ENCODE measurements around the gene GALNT18.

GALNT18 gene

GRCh38 chr11:11329062-11329806, 292.6 kb downstream of the GALNT18 start:
- no peak for DNase-seq

DNA sequence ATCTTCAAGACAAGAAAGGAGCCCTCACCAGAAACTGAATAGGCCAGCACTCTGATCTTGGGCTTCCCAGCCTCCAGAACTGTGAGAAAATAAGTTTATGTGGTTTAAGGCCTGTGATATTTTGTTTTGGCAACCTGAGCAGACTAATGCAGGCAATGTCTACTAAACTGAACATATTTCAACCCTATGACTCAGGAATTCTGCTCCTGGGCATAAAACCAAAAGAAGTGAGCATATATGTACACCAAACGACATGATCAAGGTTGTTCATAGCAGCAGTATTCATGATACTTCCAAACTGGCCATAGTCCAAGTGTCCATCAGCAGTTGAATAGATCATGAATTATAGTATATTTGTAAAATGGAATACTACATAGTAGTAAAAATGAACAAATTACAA, 297.7 kb downstream of the GALNT18 start:
- DNase-seq = no peak

- no peak for DNase-seq
Observed at GRCh38 chr11:11322101-11322500, 299.7 kb downstream of the GALNT18 start.

GRCh38 chr11:11320825-11321224, 301.0 kb downstream of the GALNT18 start:
- DNase-seq = no peak

- no peak for DNase-seq
Observed at GRCh38 chr11:11318961-11319360, 302.8 kb downstream of the GALNT18 start.

DNA sequence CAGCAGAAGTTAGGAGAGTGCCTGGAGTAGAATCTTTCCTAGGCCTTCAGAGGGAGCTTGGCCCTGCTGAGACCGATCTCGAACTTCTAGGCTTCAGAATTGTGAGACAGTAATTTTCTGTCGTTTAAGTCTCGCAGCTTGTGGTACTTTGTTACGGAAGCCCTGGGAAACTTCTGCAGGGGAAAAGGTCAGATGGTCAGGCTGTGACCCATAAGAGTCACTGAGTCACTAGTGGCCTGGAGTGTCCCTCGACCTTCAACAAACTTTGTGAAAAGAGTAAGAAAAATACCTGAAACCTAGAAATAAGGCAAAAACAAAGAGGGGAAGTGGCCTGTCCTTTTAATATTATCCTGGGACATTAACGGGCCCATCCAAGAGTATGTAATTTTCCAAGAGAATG, 303.3 kb downstream of the GALNT18 start:
- DNase-seq = no peak

GRCh38 chr11:11316651-11317230, 305.1 kb downstream of the GALNT18 start:
- DNase-seq = no peak

DNA sequence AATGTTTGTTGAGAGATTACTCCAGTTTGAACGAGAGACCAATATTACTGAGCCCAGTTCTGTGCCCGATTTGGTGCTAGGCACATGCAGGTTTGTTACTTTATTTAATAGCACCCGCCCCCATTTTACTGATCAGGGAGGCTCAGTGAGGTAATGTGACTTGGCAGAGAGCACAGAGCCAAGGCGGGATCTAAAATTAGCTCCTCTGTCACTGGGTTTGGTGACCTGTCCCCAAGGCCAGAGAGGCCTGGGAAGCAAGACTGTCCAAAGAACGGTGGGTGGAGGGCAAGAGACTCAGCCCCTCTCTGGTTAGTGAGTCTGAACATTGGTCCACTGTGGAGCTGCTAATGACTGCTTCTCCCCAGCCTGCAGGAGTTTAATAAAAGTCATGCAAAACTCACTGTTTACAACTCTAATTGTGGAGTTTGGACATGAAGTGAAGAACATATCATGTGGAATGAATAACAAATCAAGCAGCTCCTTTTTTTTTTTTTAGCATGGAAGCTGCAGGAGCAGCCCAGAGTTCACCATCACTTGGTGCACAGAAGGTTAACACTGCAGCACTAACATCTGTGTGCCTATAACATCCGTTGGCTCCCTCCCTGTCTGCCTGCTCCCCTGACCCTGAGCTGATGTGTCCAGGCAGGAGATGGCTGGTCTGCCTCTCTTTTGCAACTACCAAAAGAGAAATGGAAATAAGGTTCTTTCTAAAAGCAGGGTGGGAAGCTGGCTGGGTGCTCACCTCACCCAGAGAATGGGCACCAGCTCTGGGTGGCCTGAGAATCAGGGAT, 307.7 kb downstream of the GALNT18 start:
- no peak for DNase-seq

DNA sequence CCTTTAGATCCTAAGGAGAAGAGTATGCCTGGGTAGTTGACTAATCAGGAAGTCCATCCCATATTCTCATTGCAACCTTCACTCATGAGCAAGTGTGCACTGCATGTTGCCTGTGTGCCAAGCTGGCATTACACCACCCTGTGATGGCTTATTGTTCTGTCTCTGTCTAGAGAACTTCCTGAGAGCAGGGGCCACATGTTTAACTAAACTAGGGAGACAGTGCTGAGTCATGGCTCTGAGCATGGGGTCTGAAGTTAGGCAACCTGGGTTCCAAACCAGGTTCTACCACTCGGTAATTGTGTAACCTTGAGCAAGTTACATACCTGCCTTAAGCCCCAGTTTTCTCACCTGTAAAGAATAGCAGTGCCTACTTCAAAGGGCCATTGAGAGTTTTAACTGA, 308.4 kb downstream of the GALNT18 start:
- no peak for DNase-seq

DNA sequence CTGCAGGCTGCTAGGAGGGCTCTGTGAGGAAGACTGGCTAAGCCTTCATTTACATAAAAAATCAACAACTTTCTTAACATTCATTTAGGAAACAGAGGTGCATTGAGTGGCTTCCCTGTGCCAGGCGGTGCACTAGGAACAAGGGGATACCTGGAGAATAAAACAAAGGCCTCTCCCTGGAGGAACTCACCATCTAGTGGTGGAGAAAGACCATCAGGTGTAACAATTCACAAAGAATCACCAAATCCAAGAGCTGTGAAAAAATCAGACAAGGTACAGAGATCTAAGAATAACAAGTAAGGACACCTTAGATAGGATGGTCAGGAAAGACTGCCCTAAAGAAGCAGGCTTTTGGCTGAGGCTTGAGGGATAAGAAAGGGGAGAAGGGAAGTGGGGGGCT, 309.1 kb downstream of the GALNT18 start:
- DNase-seq = no peak

DNA sequence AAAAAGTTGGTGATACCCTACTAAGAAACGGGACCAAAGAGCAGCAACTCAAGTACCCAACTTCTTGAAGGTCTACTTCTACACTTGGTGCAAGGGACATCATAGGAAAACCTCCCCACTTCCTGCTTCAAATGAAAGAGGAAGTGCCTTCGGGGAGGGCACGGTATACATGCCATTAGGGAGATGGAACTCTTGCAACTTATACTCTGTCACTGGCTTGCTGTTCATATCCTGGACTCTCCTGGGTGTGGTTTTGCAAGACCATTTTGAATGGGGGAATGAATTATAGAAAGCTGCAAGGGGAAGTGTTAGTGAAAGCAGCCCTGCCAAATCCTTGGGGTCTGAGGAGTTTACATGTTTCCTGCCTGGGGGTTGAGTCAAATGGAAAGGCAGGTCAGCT, 310.6 kb downstream of the GALNT18 start:
- no peak for DNase-seq

DNA sequence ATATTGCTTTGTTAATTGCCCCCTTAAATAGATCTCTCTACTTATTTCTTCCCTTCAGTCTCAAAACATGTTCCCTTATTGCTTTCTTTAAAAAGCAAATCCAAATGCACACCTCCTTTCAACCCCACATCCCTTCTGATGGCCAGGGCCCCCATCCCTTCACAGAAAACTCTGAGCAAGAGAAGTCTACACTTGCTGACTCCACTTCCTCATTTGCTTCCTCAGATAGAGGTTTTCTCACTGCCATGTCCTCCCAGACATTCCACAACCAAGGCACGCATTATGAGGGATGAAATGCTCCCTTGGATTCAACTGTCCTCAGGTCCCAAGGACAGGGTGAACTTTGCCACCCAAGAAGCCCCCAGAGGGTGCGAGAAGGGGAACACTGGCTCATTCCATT, 311.9 kb downstream of the GALNT18 start:
- DNase-seq = no peak

DNA sequence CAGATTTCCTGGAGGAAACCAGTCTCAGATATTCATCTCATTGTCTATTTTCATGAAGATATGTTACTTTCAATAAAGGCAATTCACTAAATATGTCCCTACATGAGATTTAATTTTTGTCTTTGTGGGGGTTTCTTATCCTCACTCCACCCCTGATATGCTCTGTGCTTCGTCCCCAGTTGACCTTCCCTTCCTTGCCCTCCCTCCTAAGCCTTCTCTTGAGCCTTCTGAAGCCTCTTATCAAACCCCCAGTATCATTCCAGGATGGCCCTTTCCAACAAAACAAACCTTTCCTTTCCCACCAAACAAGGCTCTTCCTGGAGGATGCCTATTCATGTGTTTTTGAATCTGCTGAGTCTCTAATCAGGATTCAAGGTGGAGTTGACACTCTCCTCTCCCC, 313.6 kb downstream of the GALNT18 start:
- no peak for DNase-seq

DNA sequence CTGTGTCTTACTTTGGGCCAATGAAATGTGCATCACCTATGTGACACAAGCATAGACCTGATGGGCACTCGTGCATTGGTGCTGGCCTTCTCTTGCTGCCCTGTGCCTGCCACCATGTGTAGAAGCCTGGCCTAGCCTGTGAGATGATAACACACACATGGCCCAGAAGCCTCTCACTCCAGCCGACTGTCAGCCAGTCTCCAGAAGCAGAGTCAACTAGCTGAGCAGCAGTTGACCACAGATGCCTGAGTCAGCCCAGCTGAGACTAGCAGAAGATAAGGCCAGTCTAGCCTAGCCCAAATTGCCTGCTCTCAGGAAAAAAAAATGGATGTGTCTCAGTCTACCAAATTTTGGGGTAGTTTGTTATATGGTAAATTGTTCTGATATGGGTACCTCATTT, 314.9 kb downstream of the GALNT18 start:
- DNase-seq = no peak

DNA sequence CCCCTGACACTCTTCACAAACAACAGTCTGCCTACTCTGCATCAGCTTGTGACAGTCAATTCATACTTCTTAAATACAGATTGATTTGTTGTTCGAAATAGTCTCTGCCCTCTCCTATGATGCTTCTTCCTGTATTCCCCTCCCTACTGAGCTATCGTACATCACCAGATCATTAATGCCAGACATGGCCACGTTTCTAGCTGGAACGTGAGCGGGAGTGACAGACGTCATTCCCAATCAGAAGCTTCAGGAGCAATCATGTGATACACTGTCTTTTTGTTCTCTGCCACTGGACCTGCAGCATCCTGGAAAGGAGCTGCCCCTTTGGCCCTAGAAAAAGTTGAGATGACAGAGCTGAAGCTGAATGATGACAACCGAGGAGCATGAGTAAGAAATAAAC, 317.3 kb downstream of the GALNT18 start:
- DNase-seq = no peak

DNA sequence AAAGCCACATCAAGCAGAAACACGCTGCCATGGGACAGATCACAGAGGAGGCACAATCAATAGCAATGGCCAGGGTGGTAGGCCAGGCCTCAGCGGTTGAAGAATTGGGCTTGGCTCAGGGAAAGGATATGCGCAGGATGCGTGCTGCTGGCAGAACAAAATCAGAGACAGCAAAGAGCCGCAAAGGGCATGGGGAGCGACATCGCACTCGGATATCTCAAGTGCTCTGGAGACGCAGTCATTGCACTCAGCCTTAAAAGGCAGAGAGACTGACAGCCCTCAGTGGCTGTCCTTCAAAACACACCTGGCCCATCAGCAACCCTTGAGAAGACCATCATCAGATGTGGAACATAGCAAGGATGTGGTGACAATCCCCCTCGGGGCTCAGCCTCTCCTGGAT, 319.2 kb downstream of the GALNT18 start:
- no peak for DNase-seq

DNA sequence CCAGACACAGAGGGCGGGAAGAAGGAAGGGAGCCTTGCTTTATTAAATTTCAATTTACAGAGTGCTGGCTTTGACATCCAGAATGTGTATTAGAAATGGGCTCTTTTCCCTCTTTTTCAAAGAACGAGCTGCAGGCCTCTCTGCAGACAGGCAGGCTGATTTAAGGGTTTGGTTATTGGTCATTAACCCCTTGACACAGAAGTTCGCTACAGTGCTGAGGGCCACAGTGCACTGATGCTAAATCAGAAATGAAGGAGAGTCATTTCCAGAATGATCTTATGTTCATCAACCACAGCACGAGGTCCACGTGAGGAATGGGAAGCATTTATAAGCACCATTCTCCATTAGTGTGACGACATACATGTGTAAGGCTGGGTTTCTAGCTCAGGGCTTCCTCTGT, 320.6 kb downstream of the GALNT18 start:
- DNase-seq = no peak

- no peak for DNase-seq
Observed at GRCh38 chr11:11297578-11297977, 324.2 kb downstream of the GALNT18 start.

DNA sequence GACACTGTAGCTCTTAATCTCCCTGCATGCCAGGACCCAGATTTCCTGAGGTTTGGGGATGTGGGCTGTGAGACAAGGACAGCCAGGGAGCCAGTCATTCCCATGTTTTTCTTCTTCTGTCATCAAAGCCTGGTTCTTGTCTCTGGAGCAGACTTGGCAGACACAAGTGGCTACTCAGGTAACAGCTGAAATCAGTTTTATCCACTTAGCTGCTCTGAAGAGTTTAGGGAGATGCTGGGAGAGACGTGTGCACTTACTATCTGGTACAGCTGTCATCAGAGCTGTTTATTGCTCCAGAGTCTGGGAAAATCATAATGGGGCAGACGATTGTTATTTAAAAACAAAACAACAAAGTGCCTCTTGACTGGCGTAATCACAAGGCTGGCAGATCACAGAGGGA, 325.4 kb downstream of the GALNT18 start:
- DNase-seq = no peak

- DNase-seq = no peak
Observed at GRCh38 chr11:11294551-11294855, 327.3 kb downstream of the GALNT18 start.

- DNase-seq = no peak
Observed at GRCh38 chr11:11293798-11294550, 327.8 kb downstream of the GALNT18 start.

DNA sequence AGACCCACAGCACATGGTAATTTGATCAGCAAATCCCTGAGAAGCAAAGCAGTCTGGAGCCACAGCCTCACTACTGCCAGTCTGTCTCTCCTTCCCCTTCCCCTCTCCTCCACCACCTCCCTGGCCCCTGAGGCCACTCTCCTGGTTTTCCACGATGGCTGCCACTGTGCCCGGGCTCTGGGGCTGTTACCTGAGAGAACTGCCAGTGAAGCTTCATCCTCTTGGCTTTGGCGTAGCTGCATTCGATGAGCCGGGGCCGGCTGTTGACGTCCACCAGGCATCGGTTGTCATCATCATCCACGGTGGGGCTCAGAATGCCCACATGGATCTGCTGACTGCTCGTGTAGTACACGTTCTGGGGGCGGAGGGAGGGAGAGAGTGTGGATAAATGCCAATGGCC, 329.0 kb downstream of the GALNT18 start:
- DNase-seq = no peak

All from stimulated activated naive CD4-positive, alpha-beta T cell treated with Interleukin-2 at 50 U/mL for 16 hours (primary cell).